GM19468 (cell line): ENCODE data around the gene CALN1.

Experiments used
- ATAC-seq: cut with Tn5 transposase; IDR thresholded peaks from one replicate; pipeline ENCODE4 v1.9.1; 2021; ENCODE audit warnings: mild to moderate bottlenecking, moderate library complexity, moderate number of reproducible peaks; ENCODE audit not compliant: unreplicated experiment; ENCODE audit errors: extremely low read depth

The CALN1 gene

GRCh38 chr7:72334698-72335097 is 77.4 kb downstream of the CALN1 start:
- no peak for ATAC-seq

- no peak for ATAC-seq
Measured at GRCh38 chr7:72334066-72334465, 78.1 kb downstream of the CALN1 start.

- ATAC-seq = no peak
Measured at GRCh38 chr7:72326811-72327210, 85.3 kb downstream of the CALN1 start.

- no peak for ATAC-seq
Measured at GRCh38 chr7:72326365-72326764, 85.8 kb downstream of the CALN1 start.

GRCh38 chr7:72325561-72325960 is 86.6 kb downstream of the CALN1 start:
- ATAC-seq = no peak

GRCh38 chr7:72321637-72322036 is 90.5 kb downstream of the CALN1 start:
- ATAC-seq = no peak

GRCh38 chr7:72321081-72321480 is 91.1 kb downstream of the CALN1 start:
- no peak for ATAC-seq

- ATAC-seq = no peak
Measured at GRCh38 chr7:72317341-72317740, 94.8 kb downstream of the CALN1 start.

GRCh38 chr7:72316148-72316547 is 96.0 kb downstream of the CALN1 start:
- ATAC-seq = no peak

- no peak for ATAC-seq
Measured at GRCh38 chr7:72313906-72314305, 98.2 kb downstream of the CALN1 start.

- ATAC-seq = no peak
Measured at GRCh38 chr7:72310301-72310700, 101.8 kb downstream of the CALN1 start.

- ATAC-seq = no peak
Measured at GRCh38 chr7:72309476-72309875, 102.7 kb downstream of the CALN1 start.

- ATAC-seq = no peak
Measured at GRCh38 chr7:72308986-72309385, 103.2 kb downstream of the CALN1 start.

GRCh38 chr7:72307566-72307965 is 104.6 kb downstream of the CALN1 start:
- ATAC-seq = no peak

- no peak for ATAC-seq
Measured at GRCh38 chr7:72298912-72299311, 113.2 kb downstream of the CALN1 start.

GRCh38 chr7:72298091-72298490 is 114.0 kb downstream of the CALN1 start:
- ATAC-seq = no peak

- ATAC-seq = no peak
Measured at GRCh38 chr7:72297636-72298035, 114.5 kb downstream of the CALN1 start.

GRCh38 chr7:72292794-72293193 is 119.3 kb downstream of the CALN1 start:
- ATAC-seq = no peak

- no peak for ATAC-seq
Measured at GRCh38 chr7:72292118-72292517, 120.0 kb downstream of the CALN1 start.

GRCh38 chr7:72286519-72286918 is 125.6 kb downstream of the CALN1 start:
- no peak for ATAC-seq

GRCh38 chr7:72283309-72283708 is 128.8 kb downstream of the CALN1 start:
- no peak for ATAC-seq

- ATAC-seq = no peak
Measured at GRCh38 chr7:72281308-72281707, 130.8 kb downstream of the CALN1 start.

- ATAC-seq = no peak
Measured at GRCh38 chr7:72279203-72279602, 132.9 kb downstream of the CALN1 start.
